Activated T-helper 1 cell treated with Interleukin-2 at 50 U/mL for 16 hours (primary cell): ENCODE results near the gene TMEFF2.
"Not testable (repeated sequence)": the region's sequence is repeated elsewhere in the genome, so short reads cannot be mapped to it uniquely, and the experiment has no call there.

Experiments used
- DNase-seq: peaks from one replicate; pipeline ENCODE4 v3.0.0-alpha.2; 2020; ENCODE audit warnings: low read depth

TMEFF2 gene

DNA sequence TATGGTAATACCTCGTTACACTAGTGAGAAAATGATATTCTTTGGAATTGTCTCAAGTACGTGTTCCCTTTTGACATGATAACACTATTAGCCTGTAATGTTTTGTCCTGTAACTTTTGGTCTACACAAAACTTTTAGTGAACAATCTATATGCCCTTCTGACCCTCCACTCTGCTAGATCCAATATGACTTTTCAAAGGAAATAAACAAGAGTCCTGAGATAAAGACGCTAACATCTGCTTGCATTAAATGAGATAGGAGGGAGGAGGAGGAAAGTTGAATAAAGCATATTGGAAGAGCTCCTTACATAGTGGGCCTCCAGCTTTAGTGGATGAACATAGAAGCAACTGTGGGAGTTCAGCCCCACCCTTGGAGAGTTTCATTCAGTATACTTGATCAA lies 264.5 kb downstream of the TMEFF2 start:
- DNase-seq = no peak

- DNase-seq = no peak
These were observed 265.4 kb downstream of the TMEFF2 start for GRCh38 chr2:191929288-191929687.

- DNase-seq = no peak
These were observed 266.7 kb downstream of the TMEFF2 start for GRCh38 chr2:191927991-191928390.

- no peak for DNase-seq
These were observed 267.3 kb downstream of the TMEFF2 start for GRCh38 chr2:191927319-191927867.

DNA sequence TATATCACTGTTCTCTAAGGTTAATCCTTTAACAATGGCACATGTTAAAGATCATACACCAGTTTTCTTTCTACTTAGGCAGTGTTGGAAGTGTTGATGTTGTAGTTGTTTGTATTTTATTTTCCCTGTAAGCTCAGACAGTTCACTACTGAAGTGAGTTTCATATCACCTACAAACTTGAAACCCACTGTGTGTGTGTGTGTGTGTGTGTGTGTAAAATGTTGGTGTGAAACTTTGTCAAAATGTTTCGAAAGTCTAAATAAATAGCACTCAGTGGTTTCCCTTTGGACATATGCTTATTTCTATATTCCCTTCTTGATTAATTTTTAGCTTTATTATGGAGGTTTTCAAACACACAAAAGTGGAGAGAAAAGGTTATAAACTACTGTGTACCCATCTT lies 268.1 kb downstream of the TMEFF2 start:
- no peak for DNase-seq

GRCh38 chr2:191923652-191923997 lies 271.1 kb downstream of the TMEFF2 start:
- DNase-seq = no peak

DNA sequence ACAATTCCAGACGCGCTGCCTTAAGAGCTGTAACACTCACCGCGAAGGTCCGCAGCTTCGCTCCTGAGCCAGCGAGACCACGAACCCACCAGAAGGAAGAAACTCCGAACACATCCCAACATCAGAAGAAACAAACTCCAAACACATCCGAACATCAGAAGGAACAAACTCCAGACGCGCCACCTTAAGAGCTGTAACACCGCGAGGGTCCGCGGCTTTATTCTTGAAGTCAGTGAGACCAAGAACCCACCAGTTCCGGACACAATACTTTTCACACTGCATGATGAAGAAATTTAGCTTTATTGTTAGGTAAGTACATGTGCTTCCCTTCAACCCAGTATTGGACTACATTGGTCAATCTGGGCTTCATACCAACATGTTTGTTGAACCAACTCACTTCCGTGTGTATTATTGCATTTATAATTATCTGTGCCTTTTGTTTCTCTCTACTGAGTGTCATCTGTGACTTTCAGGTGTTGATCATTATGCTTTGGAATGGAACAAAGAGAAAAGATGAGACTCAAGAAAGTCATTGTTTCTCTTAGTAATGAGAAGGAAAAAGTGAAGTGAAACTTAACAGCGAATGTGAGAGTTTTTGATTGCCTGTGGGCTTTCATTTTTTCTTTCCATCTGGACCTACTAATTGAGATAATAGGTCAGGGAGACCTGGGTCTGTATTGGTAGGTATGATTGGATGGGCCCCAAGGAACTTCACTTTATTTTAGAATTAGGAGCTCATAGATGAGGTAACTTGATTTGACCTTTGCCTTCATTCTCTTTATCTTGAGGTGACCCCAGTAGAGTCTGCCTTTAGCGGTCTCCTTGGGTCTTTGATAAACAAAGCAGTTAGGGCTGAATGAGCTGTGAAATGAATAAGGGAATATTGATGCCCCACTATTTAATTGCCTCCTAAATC lies 271.7 kb downstream of the TMEFF2 start:
- no peak for DNase-seq

DNA sequence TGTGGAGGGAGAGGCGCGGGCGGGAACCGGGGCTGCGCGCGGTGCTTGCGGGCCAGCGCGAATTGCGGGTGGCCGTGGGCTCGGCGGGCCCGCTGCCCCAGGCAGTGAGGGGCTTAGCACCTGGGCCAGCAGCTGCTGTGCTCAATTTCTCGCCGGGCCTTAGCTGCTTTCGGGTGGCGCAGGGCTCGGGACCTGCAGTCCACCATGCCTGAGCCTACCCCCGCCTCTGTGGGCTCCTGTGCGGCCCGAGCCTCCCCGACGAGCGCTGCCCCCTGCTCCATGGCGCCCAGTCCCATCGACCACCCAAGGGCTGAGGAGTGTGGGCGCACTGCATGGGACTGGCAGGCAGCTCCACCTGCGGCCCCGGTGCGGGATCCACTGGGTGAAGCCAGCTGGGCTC lies 273.1 kb downstream of the TMEFF2 start:
- not testable (repeated sequence) for DNase-seq

GRCh38 chr2:191920502-191920901 lies 274.2 kb downstream of the TMEFF2 start:
- no peak for DNase-seq

GRCh38 chr2:191917967-191918651 lies 276.6 kb downstream of the TMEFF2 start:
- DNase-seq = no peak

GRCh38 chr2:191917430-191917881 lies 277.3 kb downstream of the TMEFF2 start:
- DNase-seq = no peak

- DNase-seq = no peak
These were observed 277.9 kb downstream of the TMEFF2 start for GRCh38 chr2:191916826-191917225.

DNA sequence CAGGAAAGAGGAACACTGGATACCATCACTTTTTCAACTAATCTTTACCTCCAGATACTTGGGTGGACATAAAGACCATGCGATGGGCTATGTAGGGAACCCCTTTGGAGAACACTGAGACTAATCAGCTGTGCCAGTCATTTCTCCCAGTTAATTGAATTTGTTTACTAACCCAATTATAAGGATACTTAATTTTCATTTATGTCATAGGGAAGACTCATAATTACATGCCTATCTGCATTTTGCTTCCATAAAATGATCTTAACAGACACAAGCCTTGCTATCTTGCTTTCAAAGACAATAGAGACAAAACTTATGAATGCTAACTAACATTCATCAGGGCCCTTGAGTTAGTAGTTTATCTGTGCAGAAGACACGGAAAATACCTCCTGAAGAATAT lies 279.0 kb downstream of the TMEFF2 start:
- DNase-seq = no peak

GRCh38 chr2:191913796-191914195 lies 280.9 kb downstream of the TMEFF2 start:
- no peak for DNase-seq

DNA sequence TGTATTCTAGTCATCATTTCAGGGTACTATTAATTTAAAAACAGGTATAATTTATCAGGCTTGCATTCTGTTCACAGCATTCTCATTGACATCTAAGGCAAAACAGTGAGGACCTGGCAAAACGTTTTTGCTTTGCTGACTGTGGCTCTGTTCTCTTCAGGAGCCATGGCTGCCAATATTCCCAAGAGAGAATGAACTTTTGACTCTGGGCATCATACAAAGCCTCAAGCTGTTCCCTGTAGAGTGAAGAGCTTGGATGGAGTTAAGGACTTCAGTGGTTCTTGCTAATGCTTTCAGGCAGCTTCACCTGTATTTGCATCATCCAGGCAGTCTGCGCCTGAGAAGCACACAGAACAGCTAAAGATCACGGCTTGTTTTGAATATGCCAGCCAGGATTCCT lies 282.0 kb downstream of the TMEFF2 start:
- DNase-seq = no peak

DNA sequence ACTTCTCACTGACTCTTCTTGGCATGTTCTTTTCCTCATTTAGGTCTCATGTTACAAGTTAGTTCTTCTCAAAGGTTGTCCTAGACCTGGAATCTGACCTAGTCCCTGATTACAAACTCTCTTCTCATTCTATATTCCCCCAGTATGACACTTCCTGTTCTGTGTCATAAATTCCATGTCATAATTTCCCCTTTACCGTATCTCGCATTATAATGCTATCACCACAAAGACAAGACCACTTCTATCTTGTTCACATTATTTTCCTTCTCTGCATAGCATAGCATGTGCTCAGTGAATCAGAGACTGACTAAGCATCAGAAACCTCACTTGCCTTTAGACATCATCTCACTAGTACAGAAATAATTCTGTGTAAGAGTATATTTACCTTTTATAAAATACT lies 284.2 kb downstream of the TMEFF2 start:
- DNase-seq = no peak

DNA sequence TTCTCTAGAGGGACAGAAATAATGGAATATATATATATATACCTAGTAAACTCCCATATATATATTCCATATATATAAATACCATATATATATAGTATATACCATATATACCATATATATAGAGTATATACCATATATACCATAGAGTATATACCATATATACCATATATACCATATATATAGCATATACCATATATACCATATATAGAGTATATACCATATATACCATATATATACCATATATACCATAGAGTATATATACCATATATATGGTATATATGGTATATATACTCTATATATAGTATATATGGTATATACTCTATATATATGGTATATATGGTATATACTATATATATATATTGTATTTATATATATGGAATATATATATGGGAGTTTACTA lies 285.9 kb downstream of the TMEFF2 start:
- no peak for DNase-seq

DNA sequence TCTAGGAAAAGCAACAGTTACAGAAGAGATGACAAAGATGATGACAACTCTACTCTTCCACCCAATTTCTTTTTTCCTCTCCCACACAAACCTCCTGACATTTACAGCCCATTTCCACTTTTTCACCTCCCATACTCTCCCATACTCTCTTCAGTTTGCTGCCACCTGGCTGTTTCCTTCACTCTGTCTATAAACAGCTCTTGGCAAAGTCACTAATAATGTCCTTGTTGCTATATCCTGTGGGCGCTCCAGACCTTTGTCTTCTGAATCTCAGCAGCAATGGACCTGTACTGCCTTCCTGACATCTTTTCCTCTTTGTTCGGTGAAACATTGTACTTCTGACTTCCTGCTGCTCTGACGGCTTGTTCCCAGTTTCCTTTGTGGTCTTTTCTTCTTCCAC lies 287.2 kb downstream of the TMEFF2 start:
- no peak for DNase-seq

GRCh38 chr2:191907091-191907490 lies 287.6 kb downstream of the TMEFF2 start:
- DNase-seq = no peak

GRCh38 chr2:191905336-191905735 lies 289.4 kb downstream of the TMEFF2 start:
- no peak for DNase-seq

- DNase-seq = no peak
These were observed 293.7 kb downstream of the TMEFF2 start for GRCh38 chr2:191901031-191901430.

- no peak for DNase-seq
These were observed 295.3 kb downstream of the TMEFF2 start for GRCh38 chr2:191899410-191899809.
